HCEC 1CT (cell line): ENCODE measurements around the gene SNX15.
A peak's percentile ranks its signal among the peaks of the same experiment; 100 is the strongest.
"Not testable (repeated sequence)": the region's sequence is repeated elsewhere in the genome, so short reads cannot be mapped to it uniquely, and the experiment has no call there.

Source experiments
- DNase-seq: peaks from one replicate; pipeline ENCODE4 v3.0.0-alpha.2; 2017

Gene SNX15, protein sequence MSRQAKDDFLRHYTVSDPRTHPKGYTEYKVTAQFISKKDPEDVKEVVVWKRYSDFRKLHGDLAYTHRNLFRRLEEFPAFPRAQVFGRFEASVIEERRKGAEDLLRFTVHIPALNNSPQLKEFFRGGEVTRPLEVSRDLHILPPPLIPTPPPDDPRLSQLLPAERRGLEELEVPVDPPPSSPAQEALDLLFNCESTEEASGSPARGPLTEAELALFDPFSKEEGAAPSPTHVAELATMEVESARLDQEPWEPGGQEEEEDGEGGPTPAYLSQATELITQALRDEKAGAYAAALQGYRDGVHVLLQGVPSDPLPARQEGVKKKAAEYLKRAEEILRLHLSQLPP

DNA sequence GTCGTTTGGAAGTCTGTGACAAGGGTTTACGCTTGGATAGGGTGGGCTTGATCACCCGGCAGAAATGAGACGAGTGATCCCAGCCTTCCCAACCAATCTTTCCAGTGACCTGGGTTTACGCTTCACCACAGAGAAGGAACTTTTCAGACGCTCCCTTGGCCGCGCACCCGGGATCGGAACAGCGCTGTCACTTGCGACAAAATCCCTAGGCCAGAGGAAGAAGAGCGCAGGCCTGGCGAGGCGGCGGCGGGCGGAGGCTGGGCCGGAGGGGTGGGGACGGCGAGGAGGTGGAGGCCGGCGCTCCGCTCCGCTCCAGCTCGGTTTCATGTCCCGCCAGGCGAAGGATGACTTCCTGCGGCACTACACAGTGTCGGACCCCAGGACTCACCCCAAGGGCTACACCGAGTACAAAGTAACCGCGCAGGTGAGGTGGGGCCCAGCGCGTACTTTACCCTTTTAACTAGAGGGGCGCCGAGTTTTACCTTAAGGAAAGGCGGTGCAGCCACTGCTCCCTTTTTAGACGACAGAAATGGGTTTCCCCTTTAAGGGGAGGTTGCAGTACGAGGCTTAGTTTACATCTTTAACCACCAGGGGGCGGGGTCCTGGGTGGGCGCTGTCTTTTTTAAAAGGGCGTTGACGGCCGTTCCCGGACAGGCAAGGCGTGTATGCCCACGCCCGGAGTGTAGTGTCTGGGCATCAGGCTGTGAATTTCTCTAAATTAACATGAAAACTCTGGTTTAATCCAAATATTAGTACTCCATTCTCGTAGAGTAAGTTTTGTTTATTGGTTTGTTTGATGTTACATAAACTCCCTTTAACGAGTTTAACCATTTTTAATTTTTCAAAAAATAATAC, at the start of gene SNX15:
Gene SNX15 (plus strand): TSS at position 227 of the 855 bp plus-strand sequence. CDS start 99 bp downstream, at position 326.
- DNase-seq = peak; percentile 95

DNA sequence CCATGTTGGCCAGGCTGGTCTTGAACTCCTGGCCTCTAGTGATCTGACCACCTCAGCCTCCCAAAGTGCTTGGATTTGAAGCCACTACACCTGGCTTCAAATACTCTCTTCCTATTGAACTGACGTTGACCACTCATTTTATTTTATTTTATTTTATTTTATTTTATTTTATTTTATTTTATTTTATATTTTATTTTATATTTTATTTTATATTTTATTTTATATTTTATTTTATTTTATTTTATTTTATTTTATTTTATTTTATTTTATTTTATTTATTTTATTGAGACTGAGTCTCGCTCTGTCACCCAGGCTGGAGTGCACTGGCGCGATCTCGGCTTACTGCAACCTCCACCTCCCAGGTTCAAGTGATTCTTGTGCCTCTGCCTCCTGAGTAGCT, 43.9 kb upstream of the SNX15 start:
- not testable (repeated sequence) for DNase-seq

DNA sequence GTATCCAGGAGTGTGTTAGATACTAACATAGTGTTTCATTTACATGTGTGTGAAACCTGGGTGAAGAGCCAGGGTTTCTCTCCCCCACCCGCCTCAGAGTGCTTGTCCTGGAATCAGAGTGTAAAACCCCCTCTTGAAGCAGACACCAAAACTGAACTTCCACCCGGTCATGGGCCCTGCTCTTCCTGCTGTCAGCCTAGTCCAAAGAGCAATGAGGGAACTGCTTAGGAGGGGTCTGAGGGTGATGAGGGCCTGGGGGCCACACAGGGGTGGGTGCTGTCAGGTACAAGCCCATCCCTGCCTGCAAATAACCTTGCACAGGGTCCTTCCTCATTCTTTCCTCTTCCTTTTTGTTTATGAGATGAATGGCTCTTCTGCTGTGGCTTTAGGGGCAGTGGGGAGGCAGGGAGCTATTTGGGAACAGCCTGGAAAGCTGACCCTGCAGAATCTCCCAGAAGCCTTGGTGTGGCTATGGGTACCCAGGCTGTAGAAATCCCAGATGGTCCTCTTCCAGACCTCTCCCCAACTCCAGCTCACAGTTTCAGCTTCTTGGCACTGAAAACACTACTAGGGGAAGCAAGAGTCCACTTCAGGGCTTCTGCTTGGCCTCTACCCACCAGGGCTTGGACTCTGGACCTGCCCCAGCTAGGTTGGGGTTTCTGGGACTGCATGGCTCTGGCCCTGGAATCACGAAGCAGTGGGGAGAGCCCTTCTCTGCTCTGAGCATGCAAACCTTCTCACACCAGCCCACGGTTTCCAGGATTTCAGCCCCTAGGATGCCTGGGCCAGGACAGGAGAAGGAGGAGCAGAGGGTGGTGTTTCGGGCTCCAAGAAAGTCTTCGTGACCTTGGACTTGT, 39.0 kb upstream of the SNX15 start:
- DNase-seq = no peak

DNA sequence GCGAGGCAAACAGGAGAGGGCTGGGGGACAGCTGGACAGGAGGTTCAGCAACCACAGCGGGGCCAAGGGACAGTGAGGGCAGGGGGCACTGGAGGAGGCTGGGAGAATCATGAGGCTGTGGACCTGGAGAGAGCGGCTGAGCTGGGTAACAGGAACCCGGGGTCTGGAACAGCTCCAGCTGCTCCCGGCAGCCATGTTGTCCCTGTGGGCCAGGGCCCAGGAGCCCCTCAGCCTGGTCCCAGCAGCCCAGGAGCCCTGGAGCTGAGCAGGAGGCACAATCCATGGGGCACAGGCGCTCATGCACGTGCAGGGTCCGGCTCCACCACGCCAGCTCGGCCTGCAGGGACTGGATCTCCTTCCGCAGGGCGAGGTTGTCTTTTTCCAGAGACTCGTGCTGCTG, 37.8 kb upstream of the SNX15 start:
- DNase-seq = no peak

DNA sequence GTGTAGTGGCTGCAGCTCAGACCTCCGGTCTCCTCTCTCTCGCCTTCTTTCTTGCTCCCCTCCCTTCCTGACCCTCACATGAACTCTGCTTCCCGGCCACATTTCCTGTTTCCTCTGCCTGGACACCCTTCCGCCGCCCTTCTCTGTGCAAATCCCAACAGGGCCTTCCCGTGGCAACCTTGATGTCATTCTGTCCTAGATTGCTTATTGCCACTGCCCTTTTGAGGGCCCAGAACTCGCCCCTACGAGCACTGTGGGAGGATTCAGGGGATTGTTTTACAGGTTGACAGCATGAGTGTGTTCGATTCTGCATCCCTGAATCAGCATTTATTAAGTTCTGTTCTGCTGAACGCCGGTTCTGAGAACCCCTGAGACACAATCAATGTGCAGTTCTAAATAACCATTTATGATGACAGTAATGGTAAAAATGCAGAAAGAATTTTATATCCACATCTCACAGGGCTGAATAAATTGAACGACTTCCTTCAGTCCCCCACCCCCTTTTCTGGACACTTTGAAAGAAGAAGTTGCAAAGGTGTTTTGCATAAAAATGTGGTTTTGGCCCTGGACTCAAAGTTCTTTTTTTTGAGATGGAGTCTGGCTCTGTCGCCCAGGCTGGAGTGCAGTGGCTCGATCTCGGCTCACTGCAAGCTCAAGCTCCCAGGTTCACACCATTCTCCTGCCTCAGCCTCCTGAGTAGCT, 36.9 kb upstream of the SNX15 start:
- no peak for DNase-seq

DNA sequence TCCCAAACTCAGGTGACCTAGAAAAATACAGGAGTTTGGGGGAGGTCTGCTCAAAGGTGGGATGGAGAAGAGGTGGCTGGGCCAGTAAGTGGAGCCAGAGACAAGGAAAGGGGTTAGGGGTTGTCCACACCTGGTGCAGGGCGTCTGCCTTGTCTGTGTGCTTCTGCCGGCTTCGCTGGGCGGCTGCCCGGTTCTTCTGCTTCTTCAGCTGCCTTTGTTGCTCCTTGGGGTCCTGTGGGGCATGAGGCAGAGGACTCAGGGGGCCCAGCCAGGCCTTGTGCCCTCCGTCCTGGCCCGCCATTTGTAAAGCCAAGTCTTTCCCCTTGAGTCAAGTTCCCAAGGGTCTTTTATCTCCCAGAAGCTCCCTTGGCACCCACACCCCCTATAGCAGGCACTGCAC, 32.9 kb upstream of the SNX15 start:
- DNase-seq = no peak

DNA sequence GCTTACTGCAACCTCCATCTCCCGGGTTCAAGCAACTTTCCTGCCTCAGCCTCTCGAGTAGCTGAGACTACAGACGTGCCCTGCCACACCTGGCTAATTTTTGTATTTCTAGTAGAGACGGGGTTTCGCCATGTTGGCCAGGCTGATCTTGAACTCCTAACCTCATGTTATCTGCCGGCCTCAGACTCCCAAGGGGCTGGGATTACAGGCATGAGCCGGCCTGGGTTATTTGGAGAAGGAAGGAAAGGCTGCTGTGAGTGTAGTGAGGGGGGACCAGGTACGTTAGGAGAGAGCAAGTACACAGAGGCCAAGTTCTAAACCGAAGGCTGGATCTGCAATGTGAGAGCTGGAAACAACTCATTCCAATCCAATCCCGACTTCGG, 30.9 kb upstream of the SNX15 start:
- DNase-seq = no peak

DNA sequence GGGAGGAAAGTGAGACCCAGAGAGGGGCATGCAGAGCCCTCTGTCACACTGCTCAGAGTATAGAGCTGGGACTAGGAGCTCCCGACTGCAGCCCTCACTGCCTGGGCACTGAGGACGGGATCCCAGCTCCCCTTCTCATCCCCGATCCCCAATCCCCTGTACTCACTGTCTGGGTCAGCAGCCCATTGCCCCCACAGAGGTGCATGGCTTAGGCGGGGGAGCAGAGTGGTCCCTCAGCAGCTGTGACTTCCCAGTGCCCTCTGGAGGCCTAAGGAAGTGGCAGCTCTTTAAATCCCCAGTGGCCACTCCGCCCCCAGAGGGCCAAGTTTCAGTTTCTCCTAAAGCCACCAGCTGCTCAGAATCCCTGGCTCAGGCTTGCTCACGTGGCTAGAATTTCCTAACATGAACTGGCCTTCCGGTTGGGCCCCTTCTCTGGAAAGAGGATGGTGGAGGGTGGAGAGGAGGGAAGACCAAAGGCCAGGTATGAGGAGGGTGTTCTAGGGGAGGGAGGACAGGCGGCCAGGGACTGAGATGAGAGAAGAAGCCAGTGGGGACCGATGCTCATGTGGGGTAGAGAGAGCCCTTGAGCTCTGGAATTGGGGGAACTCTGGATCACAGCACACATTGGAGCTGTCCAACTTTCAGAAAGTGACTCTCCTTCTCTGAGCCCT, 30.4 kb upstream of the SNX15 start, which contains the start of gene BATF2:
Gene BATF2 (minus strand): TSS at position 262 of the 671 bp plus-strand sequence. CDS start 57 bp downstream, at position 205.
- peak; percentile 85 for DNase-seq

DNA sequence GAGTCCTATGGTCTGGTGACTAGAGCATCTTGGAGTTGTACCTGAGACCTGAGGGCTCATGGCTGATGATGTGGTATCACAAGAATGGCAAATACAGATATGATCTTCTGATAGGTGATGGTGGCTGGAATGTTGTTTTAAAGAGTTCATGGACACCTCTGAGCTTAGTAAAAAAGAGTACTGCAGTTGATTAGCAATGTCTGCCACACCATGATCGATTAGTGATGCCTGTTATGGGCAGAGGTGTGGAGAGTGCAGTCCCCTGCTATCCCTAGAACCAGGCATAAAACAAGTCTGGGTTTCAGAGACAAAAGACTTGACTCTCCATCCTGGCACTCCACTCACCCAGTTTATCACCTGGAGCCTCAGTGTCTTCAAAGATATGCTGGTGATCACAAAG, 29.1 kb upstream of the SNX15 start:
- DNase-seq = no peak

DNA sequence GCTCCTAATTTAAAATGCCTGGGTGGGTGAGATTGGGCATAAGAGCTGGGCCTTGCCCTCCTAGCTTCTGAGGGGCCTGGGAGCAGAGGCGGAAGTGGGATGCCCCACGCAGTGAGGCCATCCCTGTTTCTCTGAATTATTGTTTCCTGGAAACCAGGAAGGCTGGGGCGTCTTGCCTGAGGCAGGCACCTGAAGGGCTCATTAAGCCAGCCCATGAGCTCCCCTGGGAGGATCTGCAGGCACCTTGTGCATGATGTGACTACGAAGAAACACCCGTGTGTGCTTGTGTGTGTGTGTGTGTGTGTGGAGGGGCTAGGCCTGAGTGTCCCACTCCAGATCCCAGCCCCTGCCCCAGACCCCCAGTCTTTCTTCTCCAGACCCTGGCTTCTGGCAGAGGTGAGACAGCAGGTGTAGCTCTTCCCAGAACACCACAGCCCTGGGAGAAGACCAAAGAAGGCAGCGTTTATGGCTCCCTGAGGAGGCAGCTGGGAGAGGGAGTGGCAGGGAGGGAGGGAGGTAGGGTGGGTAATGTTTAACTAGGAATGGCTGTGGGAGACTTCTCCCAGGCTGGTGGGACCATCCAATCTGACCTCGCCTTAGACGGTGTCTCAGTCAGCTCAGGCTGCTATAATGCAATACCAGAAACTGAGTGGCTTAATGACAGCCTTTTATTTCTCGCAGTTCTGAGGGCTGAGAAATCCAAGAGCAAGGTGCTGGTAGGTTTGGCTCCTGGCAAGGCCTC, 28.4 kb upstream of the SNX15 start:
- DNase-seq = no peak

DNA sequence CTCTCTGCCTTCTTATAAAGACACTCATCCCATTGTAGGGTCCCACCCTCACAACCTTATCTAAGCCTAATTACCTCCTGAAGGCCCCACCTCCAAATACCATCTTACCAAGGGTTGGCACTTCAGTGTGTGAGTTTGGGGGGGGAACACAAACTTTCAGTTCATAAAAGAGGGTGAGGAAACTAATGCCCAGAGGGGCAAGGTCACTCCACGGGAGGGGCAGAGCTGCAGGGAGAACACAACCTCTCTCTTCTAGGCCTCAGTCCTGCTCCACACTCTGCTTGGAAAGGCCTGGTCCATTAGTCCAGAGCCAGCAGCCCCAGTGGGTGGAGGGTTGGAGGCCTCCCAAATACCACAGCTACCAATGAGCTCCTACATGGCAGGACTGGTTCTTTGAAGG, 27.8 kb upstream of the SNX15 start:
- DNase-seq = no peak

DNA sequence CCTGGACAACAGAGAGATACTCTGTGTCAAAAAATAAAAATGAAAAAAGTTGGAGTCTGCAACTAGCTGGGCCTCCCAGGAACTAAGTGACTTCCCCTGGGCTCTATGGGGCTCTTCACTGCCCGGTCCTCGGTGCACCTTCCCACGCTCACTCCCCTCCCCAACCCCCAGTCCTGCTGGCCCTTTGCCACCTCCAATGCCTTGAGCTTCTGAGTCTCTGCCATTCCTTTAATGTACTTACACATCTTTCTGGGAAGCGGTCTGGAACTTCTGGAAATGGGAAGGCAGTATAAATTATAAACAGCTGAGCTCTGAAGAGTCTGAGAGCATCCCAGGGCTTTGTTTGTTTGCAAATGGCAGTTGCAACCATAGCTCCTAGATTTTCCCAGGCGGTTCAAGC, 24.5 kb upstream of the SNX15 start:
- no peak for DNase-seq

DNA sequence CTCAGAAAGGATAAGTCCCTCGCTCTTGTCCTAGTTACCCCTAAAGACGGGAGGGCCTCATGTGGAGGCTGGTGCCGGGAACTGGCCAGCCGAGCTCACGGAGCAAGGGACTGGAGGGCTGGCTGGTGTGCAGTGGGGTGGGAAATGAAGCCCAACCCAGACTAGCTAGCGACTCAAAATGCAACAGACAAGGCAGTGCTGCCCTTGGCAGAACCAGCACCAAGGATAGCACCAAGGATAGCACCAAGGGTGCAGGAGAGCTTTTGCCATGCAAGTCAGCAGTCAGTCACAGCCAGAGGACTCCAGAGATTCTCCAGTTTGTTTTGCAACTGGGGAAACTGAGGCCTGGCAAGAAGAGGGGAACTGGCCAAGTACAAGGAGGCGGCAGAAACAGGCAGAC, 24.0 kb upstream of the SNX15 start:
- DNase-seq = no peak

DNA sequence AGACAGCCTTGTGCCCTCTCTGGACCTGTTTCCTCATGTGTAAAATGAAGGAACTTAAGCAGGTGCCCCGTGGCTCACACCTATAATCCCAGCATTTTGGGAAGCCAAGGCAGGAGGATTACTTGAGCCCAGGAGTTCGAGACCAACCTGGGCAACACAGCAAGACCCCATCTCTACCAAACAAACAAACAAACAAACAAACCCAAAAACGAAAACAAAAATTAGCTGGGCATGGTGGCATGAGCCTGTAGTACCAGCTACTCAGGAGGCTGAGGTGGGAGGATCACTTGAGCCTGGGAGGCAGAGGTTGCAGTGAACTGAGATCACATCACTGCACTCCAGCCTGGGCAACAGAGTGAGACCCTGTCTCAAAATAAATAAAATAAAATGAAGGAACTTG, 23.3 kb upstream of the SNX15 start:
- DNase-seq = not testable (repeated sequence)

DNA sequence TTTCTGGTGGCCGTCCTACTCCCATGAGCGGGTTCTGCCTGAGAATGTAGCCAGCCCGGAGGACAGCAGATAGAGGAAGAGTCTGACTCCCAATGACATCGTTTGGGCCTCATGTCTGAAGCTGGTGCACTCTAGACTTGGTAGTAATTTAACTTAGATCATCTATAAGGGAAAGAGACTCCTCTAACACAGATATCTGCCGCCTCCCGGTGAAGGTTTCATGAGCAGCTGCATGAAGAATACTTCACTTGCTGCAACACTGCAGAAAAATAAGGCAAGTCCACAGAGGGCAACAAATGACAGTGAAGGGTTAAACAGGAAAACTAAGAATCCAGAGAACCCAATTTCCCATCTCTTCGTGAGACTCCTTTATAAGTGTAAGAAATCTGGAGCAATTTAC, 19.2 kb upstream of the SNX15 start:
- no peak for DNase-seq

DNA sequence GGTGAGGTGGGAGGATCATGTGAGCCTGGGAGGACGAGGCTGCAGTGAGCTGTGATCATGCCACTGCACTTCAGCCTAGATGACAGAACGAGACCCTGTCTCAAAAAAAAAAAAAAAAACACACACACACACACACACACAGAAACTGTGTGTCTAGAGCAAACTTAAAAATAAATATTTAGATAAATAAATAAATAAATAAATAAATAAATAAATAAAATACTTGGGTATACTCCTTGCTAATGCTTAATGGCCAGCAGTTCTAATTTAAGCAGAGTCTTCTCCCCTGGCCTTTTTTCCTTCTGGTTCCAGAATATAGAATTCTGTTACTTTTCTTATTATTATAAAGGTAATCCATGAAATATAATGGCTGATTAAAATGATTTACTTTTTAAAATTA, 18.4 kb upstream of the SNX15 start:
- no peak for DNase-seq

DNA sequence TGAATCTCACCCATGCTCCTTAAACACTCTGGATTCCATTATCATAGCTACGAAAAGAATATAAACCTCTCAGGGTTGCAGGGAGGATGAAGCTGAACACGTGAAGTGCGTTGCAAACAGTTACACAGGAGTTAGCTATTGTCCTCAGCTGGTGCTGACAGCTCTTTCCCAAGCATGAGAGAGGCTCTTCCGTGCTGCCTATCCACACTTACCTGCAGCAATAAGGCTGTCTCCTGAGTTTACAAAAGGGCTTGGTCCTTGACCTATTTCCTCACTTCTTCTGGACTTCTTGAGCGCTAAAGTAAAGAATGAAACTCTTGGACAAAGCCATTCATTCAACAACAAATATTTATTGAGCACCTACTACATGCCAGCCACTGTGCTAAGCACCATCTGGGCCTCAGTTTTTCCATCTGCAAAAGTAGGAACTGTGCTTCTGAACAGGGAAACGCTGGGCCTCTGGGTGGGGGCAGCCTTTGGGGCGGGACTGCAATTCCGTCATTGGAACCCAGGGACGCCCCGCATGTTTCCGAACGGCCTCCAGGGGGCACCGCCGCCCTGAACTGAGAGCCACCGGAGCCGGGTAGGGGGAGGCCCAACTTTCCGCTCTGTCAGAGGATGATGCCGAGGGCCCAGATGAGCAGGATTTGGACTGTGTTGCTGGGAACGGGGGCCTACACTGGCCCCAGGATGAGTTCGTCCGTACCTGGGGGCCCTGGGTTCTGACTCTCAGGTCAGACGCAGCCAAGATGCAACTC, 13.9 kb upstream of the SNX15 start:
- peak; percentile 81 for DNase-seq

DNA sequence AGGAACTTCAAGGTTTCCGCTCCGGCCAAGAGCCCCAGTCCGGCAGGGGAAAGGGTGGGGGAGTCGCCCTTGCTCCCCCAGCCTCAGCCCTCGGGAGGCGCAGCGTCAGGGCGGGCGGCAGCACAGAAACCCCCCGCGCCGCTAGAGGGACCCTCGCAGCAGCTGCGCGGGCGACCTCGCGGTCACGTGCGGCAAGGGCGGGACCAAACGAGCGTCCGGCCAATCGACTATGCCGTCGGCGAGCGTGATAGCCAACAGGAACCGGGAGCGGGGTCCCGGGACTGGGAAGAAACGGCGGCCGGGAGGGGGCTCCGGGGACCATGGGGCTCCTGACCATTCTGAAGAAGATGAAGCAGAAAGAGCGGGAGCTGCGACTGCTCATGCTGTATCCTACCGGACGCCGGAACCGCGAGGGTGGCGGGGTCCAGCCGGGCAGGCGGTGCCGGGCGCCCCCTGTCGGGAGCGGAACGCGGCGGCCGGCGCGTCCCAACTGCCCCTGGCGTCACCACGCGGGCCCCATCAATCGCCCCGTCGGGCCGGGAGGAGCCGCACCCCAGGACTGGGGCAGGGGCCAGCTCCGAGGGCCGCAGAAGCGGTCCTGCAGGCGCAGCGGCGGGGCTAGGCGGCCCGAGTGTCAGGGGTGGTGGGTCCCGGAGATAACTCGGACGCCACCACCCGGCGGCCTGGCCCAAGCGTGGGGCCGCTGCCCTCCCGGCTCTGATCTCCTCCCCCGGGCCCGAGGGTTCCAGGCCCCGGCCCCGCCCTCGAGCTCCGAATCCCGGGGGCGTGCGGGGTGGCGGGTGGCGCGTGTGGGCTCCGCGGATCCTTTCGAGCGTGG, 13.1 kb upstream of the SNX15 start, which contains the start of gene ARL2:
Gene ARL2 (plus strand): TSS at position 273 of the 838 bp plus-strand sequence. CDS start 48 bp downstream, at position 321.
- peak; percentile 87 for DNase-seq

DNA sequence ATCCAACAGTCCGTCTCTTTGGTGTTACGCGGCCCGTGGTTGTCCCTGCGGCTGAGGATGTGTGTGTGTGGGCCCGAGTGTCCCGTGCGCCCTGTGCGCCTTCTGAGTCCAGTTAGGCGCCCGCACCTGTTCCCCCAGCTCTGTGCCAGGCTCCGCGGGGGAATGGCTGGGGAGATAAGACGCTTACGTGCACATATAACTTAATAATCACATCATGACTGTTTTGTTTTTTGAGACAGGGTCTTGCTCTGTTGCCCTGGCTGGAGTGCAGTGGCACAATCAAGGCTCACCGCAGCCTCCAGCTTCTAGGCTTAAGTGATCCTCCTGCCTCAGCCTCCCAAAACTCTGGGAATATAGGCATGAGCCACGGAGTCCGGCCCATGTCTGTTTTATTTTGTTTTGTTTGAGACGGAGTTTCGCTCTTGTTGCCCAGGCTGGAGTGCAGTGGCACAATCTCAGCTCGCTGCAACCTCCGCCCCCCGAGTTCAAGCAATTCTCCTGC, 12.5 kb upstream of the SNX15 start:
- DNase-seq = no peak
